ENCODE data around the gene SPATA33.

The SPATA33 gene

GRCh38 chr16:89709716-89710432 is 52.2 kb downstream of the SPATA33 start:
- DNase-seq (ENCODE audit: low spot score), result no peak

DNA sequence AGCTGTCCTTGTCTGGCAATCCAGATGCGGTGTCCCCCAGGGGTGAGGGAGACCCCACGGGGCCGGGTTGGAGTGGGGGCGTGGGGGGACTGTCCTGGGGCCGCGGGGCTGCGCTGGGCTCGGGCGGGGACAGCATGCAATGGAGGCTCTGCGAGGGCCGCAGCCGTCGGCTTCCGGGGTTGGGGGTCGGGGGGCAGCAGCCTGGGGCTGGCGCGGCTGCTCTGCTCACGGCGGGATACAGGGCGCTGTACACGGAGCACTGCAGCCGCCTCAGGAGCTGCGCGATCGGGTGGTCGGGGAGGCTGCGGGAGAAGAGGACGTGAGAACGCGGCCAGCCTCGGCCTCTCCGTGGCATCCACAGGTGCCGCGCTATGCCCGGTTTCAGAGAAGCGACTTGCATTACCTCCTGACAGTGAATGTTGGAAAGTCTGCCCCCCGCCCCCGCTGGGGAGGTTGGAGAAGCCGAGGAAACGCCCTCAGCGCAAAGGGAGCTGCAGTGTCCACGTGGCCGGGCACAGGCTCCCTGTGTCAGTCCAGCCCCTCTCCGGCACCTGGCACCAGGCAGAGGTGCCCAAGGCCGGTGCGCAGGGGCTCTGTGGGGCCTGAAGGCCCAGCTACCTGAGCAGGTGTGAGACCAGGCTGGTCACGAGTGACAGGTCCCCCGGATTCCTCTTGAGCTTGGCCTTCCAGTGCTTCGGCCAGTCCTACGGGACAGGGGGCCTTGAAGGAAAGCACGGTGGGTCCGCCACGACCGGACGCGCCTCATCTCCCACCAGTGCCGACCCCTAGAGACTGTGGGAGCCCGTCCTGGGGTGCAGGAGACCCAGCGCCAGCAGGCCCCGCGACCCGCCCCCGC is 53.3 kb downstream of the SPATA33 start:
- DNase-seq (ENCODE audit: low spot score), result no peak

DNA sequence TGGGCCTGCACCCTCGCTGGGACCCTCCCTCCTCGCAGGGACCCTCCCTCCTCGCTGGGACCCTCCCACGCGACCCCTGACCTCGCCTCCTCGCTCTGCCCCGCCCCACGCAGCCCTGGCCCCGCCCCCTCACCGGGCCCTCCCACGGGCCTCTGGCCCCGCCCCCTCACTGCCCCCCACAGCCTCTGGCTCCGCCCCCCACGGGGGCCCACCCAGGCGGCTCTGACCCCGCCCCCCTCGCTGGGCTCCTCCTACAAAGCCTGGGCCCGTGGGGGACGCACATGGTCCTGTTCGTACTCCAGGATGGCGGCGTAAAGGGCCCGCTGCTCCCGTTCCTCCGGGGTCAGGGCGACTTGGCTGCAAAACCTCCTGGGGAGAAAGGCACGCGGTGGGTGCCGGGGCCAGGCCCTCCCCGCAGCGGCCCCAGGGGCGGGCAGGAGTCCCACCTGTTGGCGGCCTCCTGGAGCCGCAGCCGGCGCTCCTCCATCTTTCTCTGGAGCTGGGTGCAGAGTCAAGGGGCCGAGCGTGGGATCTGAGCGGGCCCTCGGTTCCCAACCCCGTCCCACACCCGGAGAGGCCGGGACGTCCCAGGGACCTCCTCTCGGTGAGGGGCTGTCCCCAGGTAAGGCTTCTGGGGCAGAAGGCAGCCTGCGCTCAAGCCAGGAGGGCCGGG is 54.1 kb downstream of the SPATA33 start:
- DNase-seq (ENCODE audit: low spot score), result peak; percentile 87

- no peak for DNase-seq (ENCODE audit: low spot score)
Observed at GRCh38 chr16:89712274-89712781, 54.7 kb downstream of the SPATA33 start.

DNA sequence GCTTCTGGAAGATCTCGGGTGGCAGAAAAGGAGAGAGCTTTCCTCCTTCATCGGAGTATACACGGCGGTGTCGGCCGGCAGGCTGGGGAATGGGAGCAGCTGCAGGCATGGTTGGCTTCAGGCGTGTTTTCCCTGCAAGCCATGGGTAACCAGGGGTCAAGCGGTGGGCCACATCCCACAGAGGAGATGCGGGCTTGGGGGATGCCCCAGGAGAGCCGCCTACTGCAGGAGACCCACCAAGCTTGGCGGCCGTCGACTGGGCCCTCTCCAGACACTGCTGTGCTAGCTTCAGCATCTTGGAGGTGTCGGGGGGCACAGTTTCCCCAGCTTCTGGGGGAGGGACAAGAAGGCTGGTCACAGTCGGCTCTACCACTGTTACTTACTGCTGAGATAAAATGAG is 58.9 kb downstream of the SPATA33 start:
- no peak for DNase-seq (ENCODE audit: low spot score)

DNA sequence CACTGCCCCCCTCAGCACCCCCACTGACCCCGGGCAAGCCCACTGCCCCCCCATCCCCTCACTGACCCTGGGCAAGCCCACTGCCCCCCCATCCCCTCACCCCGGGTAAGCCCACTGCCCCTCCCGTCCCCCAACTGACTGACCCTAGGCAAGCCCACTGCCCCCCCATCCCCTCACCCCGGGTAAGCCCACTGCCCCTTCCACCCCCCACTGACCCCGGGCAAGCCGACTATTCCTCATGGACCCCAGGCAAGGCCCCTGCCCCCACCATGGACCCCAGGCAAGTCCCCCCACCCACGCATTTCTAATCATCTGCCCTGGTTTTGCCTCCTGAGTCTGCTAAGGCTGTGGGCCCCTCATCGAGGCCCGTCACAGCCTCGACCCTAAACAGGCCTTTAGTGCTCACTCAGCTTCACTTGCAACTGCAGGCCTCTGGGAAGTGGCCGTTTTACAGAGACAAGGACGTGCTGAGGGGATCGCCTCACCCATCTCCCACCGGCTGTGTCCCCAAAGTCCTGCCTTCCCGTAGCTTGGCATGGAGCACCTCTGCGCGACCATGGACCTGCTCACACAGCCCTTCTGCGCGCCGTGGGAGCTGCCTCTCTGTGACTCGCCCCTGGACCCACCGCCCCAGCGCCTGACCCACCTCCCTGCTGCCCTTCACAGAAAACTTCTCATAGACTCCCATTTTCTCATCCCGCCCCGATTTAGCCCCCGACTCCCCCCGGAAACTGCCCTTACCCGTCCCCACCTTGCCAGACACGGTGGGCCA is 59.5 kb downstream of the SPATA33 start:
- no peak for DNase-seq (ENCODE audit: low spot score)

- no peak for DNase-seq (ENCODE audit: low spot score)
Observed at GRCh38 chr16:89717688-89718505, 60.3 kb downstream of the SPATA33 start.
